ENCODE measurements around the gene USF3.

USF3 gene, protein sequence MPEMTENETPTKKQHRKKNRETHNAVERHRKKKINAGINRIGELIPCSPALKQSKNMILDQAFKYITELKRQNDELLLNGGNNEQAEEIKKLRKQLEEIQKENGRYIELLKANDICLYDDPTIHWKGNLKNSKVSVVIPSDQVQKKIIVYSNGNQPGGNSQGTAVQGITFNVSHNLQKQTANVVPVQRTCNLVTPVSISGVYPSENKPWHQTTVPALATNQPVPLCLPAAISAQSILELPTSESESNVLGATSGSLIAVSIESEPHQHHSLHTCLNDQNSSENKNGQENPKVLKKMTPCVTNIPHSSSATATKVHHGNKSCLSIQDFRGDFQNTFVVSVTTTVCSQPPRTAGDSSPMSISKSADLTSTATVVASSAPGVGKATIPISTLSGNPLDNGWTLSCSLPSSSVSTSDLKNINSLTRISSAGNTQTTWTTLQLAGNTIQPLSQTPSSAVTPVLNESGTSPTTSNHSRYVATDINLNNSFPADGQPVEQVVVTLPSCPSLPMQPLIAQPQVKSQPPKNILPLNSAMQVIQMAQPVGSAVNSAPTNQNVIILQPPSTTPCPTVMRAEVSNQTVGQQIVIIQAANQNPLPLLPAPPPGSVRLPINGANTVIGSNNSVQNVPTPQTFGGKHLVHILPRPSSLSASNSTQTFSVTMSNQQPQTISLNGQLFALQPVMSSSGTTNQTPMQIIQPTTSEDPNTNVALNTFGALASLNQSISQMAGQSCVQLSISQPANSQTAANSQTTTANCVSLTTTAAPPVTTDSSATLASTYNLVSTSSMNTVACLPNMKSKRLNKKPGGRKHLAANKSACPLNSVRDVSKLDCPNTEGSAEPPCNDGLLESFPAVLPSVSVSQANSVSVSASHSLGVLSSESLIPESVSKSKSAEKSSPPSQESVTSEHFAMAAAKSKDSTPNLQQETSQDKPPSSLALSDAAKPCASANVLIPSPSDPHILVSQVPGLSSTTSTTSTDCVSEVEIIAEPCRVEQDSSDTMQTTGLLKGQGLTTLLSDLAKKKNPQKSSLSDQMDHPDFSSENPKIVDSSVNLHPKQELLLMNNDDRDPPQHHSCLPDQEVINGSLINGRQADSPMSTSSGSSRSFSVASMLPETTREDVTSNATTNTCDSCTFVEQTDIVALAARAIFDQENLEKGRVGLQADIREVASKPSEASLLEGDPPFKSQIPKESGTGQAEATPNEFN (N-terminal part only)

GRCh38 chr3:113695786-113696645 lies at the start of gene USF3:
TSS of gene USF3 (minus strand) at chr3:113696642. CDS start at chr3:113674878, 21,764 bp downstream.
- peak; percentile 78 for DNase-seq (ENCODE audit: low spot score)

DNA sequence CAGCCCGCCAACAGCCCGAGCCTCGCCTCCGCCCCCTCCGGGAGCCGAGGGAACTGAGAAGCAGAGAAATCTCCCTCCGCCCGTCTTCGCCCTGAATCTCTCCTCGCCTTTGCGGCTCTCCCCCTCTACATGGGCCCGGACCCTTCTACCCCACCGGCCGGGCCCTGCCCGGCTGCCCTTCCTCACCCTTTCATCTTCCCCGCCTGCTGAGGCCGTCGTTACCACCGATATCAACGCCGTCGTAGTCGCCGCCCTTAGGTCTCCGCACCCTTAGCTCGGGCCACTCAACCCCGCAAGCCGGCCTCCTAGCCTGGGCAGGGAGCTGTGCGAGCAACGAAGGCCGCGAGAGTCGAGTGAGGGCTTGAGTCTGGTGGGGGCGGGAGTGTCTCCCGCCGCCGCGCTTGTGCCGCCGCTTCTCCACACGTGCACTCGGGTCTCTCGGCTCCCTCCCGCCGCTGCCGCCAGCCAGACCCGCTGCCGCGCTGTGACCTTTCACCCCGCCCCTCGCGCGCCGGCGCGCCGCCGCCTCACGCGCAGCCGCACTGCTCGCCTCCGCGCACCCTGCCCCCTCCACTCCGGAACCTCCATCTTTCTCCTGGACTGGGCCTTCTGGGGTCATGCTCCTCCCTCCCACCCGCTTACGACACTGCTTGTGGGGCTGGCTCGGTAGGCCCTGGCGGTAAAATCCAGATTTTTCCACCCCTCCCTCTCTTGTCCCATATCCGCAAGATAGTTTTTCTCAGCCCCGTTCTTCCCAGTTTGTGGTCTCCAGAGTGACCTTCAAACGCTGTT lies 49.5 kb upstream of the USF3 start, which contains the start of gene NAA50:
Gene NAA50 (minus strand): TSS at position 494 of the 792 bp plus-strand sequence. CDS start 300 bp downstream, at position 194.
- peak; percentile 95 for DNase-seq (ENCODE audit: low spot score)

DNA sequence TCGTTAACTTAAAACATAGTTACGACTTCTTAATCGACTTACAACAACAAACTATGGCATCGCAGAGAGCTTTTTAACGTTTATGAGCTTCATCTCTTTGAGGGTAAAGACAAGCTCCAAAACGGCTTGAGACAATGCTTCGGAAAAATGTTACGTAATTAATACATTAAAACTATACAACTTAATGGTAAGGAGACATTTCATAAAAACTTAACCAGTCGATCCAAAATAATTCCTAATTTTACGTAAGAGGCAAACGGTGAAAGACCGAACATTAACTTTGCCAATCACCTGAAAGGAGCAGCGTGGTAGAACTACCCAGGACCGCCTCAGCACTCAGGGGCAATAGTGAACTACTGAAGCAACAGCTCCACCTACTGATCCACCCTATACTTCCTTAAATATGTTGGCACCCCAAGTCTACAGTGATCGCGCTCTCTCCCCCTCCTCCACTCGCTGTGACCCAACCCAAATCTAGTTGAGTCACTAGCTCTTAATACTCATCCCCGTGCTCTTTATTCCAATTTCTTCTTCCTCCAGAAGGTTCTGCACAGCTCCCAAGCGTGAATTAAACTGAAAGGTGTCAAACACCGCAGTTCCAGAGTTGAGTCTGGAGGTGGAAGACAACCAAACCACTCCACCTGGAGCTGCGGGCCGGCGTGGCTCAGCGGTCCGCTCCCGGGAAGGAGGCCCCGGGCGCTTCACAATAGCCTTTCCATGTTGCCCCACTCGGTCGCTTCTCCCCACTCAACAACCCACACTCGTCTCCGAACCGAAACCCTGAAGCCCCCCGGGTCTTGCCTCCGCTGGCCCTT lies 48.7 kb upstream of the USF3 start:
- DNase-seq (ENCODE audit: low spot score) = peak; percentile 77

- no peak for DNase-seq (ENCODE audit: low spot score)
Observed at GRCh38 chr3:113743006-113743630, 46.7 kb upstream of the USF3 start.

- no peak for DNase-seq (ENCODE audit: low spot score)
Observed at GRCh38 chr3:113741620-113742019, 45.2 kb upstream of the USF3 start.

GRCh38 chr3:113741086-113741485 lies 44.6 kb upstream of the USF3 start:
- no peak for DNase-seq (ENCODE audit: low spot score)

GRCh38 chr3:113736548-113737089 lies 40.2 kb upstream of the USF3 start:
- peak; percentile 67 for DNase-seq (ENCODE audit: low spot score)

DNA sequence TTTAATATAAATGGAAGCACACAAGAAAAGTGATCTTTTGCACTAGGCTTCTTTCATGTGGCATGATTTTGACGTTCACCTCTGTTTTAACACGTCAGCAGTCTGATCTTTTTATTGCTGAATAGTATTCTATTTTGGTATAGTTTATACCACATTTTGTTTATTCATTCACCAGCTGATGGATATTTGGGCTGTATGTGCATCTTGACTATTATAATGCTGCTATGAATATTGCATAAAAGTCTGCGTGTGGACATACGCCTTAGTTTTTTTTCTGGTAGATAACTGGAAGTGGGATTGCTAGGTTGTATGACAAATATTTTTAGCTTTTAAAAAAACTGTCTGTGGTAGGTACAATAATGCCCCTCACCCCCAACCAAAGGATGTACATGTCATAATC lies 35.3 kb upstream of the USF3 start:
- DNase-seq (ENCODE audit: low spot score) = no peak

DNA sequence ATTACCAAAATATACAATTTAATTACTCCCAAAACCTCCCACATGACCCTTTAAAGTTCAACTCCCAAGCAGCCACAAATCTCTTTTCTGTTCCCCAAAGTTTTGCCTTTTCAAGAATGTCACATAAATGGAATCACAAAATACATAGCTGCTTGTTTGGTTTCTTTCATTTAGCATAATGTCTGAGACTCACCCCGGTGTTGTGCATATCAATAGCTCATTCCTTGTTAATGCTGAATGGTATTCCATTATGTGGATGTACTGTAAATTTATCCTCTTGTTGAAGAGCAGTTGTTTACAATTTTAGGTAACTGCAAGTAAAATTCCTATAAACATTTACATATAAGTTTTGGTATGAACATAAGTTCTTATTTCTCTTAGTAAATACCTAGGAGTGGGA lies 34.1 kb upstream of the USF3 start:
- no peak for DNase-seq (ENCODE audit: low spot score)

GRCh38 chr3:113728661-113729060 lies 32.2 kb upstream of the USF3 start:
- no peak for DNase-seq (ENCODE audit: low spot score)

DNA sequence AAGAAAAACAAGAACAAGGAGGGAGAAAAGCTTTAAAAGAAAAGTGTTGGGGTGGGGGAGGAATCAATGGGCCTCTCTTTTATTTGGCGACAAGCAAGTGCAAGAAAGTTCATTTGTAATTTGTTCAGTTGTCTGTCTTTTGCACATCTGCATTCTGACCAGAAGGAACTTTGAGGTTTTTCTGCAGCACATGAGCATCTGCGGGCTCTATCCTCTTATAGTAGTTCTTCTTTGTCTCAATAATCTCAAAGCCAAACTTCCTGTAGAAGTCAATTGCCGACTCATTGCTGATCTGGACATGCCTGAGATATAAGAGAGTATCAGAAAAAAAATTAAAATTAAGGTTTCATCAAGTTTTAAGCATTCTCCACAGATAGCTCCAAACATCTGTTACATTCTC lies 25.2 kb upstream of the USF3 start:
- DNase-seq (ENCODE audit: low spot score) = no peak

- DNase-seq (ENCODE audit: low spot score) = no peak
Observed at GRCh38 chr3:113719758-113720157, 23.3 kb upstream of the USF3 start.

DNA sequence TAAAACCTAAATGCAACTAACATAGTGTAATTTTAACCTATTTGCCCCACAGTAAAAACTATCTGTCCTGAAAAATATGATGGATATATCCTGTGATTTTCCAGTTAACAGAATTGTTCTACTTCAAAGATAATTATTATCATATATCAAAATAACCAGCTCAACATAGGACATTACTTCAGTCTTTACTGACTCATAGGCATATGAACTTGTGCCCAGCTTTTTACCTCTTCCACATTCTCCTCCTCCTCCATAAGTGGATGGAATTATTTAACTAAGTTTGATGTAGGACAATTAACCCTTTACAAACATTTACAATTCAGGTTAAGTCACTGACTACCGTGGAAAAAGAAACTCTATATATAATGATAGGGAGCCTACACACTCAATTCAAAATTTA lies 22.9 kb upstream of the USF3 start:
- DNase-seq (ENCODE audit: low spot score) = no peak

GRCh38 chr3:113717818-113718217 lies 21.4 kb upstream of the USF3 start:
- no peak for DNase-seq (ENCODE audit: low spot score)

DNA sequence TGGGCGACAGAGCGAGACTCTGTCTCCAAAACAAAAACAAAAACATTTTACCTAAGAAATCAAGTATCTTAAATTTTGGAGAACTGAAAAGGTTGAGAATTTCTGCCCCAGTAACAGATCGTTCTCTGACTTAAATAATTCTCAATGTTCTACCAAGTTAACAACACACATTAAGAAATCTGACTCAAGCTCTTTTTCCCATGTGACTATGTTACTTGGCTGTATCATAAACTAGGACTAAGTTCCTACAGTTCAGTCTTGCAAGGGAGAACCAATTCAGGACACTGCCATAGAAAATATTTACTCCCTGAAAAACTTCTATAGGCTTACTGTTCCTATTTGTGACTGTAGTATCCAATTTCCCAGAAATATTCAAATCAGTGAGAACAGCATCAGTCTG lies 20.9 kb upstream of the USF3 start:
- DNase-seq (ENCODE audit: low spot score) = no peak

GRCh38 chr3:113714702-113715101 lies 18.3 kb upstream of the USF3 start:
- DNase-seq (ENCODE audit: low spot score) = no peak

DNA sequence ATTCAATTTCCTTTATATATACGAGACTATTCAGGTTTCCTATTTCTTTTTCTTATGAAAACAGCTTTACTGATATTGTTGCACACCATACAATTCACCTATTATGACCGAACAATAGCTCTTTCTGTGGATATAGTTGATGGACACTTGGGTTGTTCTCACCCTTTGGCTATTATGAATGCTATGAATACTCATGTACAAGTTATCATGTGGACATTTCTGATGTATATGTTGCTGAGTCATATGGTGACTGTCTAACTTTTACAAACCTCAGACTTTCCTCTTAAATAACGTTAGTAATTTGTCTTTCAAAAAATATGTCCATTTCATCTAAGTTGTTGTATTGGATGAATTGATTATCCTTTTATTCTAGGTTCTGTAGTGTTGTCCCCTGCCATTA lies 15.7 kb upstream of the USF3 start:
- DNase-seq (ENCODE audit: low spot score) = no peak

GRCh38 chr3:113707835-113708234 lies 11.4 kb upstream of the USF3 start:
- DNase-seq (ENCODE audit: low spot score) = no peak

GRCh38 chr3:113698956-113699355 lies 2.5 kb upstream of the USF3 start:
- DNase-seq (ENCODE audit: low spot score) = no peak
